CD1c-positive myeloid dendritic cell (primary cell): ENCODE data around the gene ADAMTSL3.
"Not testable (repeated sequence)": the region's sequence is repeated elsewhere in the genome, so short reads cannot be mapped to it uniquely, and the experiment has no call there.

Experiments
- DNase-seq: peaks from one replicate; pipeline ENCODE4 v3.0.0-alpha.2; 2016; ENCODE audit errors: extremely low spot score

The ADAMTSL3 gene

DNA sequence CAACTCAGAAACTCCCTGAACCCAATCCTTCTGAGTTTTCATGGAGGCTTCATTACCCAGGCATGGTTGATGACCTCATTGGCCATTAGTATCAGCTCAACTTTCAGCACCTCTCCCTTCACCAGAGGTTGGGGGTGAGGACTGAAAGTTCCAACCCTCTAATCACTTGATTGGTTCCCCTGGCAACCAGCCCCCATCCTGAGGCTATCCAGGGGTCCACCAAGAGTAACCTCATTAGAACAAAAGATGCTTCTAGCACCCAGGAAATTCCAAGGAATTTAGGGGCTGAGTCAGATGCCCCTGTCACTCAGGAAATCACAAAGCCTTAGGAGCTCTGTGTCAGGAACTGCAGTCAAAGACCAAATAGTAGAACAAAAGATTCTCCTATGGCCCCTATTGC lies 43.8 kb downstream of the ADAMTSL3 start:
- DNase-seq = no peak

DNA sequence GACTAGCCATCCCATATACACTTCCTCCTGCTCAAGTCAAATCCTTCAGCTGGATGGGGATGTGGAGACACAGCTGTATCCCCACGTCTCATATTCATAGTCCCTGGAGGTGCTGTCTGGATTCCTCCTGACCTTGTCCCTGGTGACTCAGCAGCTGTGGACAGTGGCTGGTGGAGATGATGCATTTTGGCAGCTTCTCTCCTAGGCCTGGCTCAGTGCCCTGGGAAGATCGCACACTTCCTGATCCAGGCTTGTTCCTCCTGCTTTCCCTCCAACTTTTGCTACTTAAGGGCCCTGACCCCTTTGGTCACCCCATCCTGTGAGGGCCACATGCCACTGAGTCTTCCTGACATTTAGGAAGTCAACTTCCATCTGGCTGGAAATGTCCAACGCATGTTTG lies 44.4 kb downstream of the ADAMTSL3 start:
- DNase-seq = no peak

DNA sequence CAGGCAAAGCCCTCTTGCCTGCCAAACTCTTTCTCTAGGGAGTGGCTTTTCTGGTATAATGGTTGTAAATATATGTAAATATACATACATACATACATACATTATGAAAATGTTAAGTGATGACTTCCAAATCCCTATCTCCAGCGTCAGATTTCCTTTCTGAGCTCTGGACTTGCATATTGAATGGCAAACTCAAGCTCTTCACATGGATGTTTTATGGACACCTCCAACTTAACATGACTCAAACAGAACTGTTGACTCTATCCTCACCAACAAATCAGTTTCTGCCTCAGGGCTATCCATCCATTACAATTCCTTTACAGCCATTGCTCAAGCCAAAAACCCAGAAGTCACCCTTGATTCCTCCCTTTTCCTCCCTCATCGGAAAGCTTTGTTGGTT lies 45.1 kb downstream of the ADAMTSL3 start:
- no peak for DNase-seq

DNA sequence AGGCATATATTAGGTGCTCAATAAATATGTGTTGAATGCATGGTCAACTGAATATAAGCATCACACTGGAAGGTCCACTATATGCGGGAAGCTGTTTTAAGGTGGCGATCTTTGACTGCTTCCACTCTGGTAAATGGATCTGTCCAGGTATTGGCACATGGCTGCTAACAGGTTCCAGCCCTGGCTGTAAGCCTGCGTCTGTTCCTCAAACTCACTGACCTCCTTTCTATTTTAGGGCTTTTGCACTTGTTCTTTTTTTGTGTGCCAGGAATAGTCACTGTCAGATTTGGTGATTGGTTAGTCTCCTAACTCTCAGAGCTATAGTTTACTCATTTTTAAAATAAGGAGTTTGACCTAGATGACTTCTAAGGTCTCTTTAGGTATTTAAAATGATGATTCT lies 46.2 kb downstream of the ADAMTSL3 start:
- DNase-seq = no peak

DNA sequence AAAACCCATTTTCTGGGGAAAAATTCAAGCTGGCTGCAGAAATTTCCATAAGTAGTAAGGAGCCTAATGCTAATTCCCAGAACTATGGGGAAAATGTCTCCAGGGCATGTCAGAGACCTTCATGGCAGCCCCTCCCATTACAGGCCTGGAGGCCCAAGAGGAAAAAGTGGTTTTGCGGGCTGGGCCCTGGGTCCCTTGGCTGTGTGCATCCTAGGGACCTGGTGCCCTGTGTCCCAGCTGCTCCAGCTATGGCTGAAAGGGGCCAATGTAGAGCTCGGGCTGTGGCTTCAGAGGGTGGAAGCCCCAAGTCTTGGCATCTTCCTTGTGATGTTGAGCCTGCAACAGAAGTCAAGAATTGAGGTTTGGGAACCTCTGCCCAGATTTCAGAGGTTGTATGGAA lies 48.4 kb downstream of the ADAMTSL3 start:
- DNase-seq = not testable (repeated sequence)

DNA sequence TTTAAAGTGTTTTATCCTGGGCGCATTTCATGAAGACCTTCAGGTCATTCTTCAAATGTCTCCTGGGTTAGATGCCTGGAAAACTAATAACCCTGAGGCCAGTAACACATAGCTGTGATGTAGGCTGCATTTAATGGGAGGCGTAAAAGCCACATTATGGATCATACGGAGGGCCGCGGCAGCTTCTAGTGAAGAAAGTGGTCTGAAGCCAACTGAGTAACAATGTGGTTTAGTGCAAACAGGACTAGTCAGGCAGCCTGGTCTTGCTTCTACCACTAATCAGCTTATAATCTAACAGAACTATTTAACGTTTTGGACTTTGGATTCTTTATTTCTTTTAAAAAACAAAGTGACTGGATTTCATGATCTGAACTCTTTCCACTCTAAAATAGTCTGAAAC lies 54.4 kb downstream of the ADAMTSL3 start:
- DNase-seq = no peak

DNA sequence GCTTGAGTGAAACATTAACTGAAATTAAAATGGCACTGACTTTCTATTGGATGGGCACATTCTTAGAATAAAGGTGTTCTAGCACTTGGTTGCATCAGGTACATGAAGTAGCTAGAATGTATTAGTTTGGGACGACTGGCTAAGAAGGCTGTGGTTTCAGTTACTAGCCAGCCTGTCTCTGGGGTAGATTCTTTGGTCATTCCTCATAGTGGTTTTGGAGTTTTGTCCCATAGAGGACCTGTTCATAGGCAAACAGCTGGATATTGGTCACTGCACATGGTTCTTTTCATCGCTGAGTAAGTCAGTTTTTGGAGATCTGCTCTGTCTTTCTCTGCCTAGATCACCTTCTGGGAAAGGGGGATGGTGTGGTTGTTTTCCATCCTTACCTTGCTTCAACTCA lies 55.3 kb downstream of the ADAMTSL3 start:
- no peak for DNase-seq

DNA sequence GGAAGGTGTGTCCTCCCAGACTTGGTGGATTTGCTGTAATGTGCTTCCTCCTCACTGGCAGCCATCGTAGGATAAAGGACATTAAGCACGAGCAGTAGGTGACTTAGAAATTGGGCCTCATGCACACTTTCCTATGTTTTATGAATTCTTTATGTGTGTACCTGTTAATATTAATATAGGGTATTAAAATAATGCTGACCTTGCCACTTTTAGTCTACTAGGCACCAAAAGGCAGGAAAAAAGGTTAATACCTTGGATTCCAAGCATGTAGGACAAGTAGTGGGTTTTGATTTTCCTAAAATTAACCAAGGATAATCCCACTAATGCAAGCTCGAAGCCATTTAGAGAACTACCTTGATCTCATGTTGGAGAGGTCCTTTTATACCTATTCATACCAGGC lies 55.9 kb downstream of the ADAMTSL3 start:
- DNase-seq = no peak

DNA sequence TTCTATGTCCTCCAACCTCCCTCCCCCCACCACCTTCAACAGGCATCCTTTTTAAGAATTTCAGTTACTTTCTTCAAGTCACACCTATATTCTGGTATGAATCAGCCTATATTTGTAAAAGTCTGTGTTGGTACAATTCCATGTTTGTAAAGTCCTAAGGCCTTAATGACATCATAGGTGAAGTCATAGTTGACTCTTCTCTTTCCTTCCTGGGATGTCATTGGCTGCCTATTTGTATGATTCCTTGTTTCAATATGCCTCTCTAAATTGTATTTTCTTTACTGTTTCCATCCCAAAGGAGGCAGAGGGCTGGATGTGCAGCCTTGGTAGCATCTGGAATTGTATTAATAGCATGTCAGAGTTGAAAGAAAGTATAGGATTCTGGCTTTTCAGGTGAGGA lies 56.5 kb downstream of the ADAMTSL3 start:
- DNase-seq = no peak

DNA sequence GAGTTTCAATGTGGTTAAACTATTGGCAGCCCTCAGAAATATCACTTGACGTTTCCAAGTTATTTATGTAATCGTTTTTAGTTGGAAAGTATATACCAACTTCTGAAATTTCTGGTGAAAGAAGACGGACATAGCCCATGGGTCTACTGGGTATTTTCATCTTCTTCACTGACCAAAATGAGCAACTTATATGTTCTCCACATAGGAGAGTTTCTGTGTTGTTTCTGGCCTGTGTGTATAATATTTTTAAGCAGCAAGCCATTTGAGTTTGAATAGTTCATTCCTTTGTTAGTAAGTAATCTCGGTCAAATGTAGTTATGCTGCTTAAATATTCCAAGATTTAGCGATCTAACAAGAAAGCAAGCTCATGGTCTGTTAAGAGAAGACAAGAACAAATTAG lies 57.3 kb downstream of the ADAMTSL3 start:
- DNase-seq = no peak

DNA sequence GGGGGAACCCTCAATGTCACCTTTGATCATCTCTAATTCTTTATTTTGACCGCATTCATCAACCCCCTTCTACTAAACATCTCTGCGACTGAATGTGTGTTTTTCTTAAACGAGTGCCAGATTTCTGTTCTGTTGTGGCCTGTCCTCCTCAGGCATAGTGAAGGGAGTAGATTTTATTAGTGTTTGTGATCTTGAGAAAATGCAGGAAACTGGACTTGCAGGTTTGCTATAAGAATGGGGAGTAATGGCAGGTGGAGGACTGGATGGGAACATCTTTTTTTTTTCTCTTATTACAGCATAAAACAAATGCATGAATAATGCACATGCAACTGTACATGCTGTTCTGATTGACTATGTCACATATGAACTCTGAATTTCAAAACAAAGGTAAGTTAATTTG lies 59.3 kb downstream of the ADAMTSL3 start:
- no peak for DNase-seq

DNA sequence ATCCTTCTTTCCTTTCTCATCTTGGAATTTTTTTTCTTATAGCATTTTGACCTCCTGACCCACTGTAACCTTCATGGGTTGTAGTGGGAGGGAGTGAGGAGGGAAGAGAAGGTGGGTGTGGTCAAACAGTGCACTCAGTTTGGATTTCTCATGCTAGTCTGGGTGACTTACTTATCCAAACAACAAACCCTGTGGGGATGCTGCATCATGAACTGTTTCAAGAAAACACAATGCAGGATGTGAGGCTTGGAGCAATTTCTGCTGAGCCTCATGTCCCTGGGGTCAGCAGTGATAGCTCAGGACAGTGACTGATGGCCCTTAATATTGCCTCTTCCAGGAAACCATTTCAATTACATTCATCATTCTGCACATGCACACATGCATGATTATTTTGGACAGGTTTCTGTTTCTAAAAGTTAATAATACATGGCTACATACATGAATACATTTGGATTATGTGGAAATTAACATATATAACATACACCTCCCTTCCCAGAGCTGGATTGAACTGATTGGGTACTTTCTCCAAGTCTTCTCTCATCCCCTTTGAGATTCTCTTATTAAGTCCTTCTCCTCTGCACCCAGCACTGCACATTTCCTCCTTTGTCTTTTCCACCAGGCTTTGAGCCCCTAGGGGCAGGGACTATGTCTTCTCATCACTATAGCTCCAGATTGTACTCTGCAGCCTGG lies 61.2 kb downstream of the ADAMTSL3 start:
- no peak for DNase-seq

DNA sequence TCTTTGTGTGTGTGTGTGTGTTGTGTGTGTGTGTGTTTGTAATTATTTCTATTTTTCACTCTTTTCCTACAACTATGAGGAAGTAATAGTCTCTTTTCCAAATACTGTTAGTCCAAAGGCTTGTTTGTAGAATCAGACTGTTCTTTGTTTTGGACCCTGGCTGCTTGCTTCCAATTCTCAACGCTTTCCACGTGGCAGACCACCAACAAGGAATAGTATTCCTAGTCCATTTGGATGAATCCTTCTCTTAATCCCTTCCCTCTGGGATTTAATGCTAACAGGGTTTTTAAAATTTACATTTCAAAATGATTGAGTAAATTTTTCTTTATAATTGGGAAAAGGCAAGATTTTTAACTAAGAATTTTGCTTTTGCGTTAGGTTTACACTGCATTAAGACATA lies 62.7 kb downstream of the ADAMTSL3 start:
- DNase-seq = no peak

DNA sequence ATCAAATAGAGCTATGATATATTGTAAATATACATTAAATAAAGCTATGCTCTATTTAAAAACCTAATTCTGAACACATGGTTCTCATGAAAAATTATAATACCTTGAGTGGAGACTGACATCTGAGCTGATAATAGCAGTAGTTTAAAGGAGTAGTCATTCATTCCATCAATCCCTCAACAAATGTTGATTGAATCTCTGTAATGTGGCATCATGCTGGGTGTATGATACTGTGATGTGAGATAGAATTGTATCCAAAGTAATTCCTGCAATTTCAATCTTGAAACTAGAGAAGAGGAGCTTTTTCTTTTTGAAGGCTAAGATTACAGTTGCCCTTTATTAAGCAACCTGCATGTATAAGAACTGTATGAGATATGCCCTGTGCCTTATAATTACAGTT lies 63.1 kb downstream of the ADAMTSL3 start:
- DNase-seq = no peak

DNA sequence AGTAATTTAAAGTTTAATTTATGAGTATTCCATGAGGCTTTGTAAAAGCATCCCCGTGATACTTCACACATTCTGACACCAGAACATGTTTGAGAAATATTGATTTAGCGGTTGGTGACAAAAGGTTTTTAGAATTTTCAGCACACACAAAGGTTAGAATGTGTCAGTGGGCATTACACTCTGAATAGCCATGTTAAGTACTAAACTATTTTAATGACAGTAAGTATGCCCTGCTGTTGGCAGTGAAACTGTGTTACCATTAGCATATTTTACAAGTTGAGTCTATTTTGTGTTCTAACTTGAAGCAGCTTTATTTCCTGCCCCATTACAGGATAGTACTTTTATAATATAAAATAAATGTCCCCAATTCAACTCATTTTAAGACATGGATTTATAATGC lies 66.5 kb downstream of the ADAMTSL3 start:
- no peak for DNase-seq

DNA sequence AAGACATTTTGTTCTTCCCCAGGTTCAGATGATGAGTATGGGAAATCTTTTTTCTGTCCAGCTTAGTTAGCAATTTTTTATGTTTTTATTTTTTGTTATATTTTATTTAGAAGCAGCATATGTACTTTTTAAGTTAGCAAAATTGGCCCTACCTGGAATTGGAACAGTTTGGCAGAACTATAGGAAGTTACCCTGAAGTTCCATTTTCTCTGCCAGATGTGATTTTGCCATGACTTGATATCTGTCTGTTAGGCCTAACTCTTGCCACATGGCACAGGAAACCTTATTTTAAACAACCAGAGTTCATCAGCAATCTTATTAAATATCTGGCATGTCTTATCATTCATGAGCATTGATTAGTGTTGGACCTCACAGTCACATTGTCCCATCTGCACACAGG lies 67.1 kb downstream of the ADAMTSL3 start:
- no peak for DNase-seq

DNA sequence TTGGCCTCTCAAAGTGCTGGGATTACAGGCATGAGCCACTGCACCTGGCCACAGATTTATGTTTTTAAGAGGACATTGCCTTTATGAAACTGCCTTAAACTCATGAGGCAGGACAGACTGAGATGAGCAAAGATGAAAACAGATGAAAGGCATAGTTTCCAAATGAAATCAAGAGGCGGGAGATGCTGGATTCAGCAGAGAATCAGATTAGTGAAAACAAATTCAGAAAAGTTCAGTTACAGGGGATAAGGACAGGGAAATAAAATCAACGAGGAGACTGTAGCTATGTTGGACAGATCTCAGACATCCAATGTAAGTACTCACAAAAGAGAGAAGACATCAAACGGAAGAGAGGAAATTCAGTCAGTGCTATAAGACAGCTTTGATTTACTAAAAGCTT lies 68.1 kb downstream of the ADAMTSL3 start:
- no peak for DNase-seq

DNA sequence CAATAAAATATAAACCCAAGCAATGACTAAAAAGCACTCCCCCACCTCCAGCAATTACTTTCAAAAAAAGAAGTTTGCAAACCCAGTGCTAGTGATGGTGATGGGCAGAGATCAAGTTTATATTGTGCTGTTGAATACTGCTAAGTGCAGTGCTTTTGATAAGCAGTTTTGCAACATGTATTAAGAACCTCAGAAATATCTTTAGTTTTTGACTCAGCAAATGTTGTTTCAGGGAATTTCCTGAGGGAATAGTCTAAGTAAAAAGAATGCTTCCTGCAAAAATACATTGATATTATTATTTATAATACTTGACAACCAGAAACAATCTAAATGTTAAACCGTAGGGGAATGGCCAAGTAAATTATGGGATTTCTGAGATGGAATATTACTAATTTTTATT lies 69.3 kb downstream of the ADAMTSL3 start:
- no peak for DNase-seq

DNA sequence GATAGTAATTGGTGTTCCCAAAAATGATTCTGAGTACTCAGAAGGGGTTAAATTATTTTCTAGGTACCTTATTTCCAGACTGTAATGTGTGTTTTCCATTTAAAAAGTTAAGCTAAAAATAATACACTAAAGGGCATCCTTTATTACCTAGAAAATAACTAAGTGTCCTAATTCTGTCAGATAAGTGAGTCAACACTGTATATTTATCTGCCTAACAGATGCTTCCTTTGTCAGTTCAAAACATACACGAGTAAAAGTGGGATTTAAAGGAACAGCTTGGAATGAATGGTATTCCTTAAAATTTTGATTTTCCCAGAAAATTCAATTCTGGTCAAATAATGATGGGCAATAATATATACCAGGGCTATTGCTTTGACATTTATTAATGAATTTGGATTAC lies 78.3 kb downstream of the ADAMTSL3 start:
- no peak for DNase-seq

DNA sequence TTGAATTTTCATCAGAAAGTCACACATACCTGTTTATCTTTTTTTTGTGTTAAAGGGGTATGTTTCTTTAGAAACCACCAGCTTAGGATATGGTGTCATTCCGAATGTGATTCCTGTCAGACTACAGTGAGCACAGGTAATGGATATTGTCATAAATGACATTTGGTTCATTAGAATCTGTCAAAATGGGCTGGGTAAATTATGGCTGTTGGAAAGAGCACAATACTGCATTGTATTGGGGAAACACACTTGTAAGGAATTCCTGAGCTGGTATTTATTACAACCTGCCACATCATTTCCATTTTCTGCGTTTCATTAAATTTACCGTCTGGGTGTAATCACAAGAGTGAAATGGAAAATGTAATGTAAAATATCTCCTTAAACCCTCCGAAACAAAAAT lies 78.8 kb downstream of the ADAMTSL3 start:
- DNase-seq = no peak

DNA sequence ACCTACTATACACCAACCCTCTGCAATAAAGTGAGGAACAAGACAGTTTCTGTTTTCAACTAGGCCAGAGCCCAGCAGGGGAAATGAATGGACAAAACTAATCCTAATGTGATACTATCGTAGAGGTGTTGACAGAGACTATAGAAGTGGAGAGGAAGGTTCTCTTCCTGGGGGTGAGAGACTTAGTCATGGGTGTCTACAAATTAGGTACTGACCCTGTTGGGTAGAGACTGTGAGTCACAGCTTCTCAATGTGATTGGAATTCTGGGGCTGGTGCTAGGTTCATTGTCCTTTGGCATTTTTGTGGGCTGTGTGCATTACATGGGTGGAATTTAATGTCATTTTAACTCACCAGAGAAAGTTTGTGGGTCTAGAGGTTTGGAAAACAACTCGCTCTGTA lies 79.3 kb downstream of the ADAMTSL3 start:
- no peak for DNase-seq

DNA sequence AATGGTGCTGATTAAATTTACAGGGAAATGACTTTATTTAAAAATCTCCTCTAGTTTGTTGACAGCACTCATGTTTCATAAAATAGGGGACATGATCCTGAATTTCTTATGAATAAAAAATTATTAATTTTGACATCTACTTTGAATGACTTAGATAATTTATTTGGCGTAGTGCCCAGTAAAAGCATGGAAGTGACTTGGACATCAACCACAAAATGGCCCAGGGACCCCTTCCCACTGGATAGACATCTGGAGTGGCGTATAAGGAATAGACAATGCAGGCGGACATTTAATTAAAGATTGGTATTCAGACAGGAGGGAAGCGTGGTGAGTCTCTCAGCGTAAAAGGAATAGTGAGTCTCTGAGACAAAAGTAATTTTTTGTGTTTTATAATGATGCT lies 79.8 kb downstream of the ADAMTSL3 start:
- DNase-seq = no peak

DNA sequence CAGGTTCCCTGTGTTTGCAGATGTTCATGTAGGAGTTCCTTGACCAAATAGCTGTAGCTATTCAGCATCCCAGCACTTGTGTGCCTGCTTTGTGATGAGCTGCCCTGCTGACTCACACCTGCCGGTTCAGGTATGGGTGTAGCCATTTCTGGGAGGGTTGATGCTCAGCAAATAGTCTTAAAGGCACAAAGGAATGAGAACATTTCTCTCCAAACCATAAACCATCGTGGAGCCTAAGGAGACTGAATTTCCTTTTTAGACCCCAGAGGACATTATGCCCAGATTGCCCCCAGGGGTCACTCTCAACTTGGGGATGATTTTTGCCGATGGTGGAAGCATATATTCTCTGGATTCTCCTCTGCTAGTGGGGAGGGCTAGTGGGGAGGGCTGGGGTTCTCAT lies 80.6 kb downstream of the ADAMTSL3 start:
- no peak for DNase-seq

DNA sequence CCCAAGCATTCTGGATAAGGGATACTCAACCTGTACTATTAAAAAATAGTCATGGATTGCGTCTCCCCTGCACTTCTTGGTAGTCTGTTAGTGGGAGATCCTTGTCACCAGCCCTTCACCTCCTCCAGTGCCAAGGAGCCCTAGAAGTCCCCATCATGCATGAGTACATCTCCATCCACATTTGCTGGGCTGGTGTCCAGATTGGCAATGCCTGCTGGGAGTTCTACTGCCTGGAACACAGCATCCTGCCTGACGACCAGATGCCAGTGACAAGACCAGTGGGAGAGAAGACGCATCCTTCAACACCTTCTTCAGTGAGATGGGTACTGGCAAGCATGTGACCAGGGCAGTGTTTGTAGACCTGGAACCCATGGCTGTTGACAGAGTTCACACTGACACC lies 85.7 kb downstream of the ADAMTSL3 start:
- DNase-seq = no peak

DNA sequence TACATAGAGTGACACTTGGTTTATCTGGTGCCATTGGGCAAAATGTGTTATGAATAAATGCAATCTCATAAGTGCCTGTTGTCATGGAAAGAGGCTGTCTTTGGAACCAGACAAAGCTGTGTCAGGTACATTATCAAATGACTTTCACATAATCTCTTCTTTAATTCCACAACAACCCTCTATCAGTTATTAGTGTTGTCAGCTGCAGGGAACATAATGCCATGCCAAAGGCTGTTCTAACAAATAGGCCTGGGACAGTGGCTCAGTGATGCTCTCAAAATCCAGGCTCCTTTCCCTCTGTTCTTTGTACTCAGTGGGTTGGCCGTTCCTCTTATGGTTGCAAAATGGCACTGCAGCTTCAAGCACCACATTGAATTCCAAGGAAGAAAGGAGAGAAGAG lies 91.8 kb downstream of the ADAMTSL3 start:
- DNase-seq = no peak
